HG03432 (cell line): Measurements from ENCODE around the gene MRTFA.
"Not testable (repeated sequence)": the region's sequence is repeated elsewhere in the genome, so short reads cannot be mapped to it uniquely, and the experiment has no call there.

ENCODE experiments used
- ATAC-seq: cut with Tn5 transposase; IDR thresholded peaks from one replicate; pipeline ENCODE4 v1.9.1; 2021; ENCODE audit warnings: mild to moderate bottlenecking, moderate library complexity; ENCODE audit not compliant: unreplicated experiment

MRTFA gene

GRCh38 chr22:40598712-40599111, 37.8 kb downstream of the MRTFA start:
- not testable (repeated sequence) for ATAC-seq

GRCh38 chr22:40597526-40598430, 38.7 kb downstream of the MRTFA start:
- ATAC-seq = no peak

- no peak for ATAC-seq
Measured at GRCh38 chr22:40595497-40596234, 40.9 kb downstream of the MRTFA start.

GRCh38 chr22:40594924-40595323, 41.6 kb downstream of the MRTFA start:
- ATAC-seq = no peak

GRCh38 chr22:40594346-40594745, 42.2 kb downstream of the MRTFA start:
- no peak for ATAC-seq

- ATAC-seq = peak; percentile 50
Measured at GRCh38 chr22:40593460-40594273, 42.9 kb downstream of the MRTFA start.

GRCh38 chr22:40592352-40593113, 44.0 kb downstream of the MRTFA start:
- ATAC-seq = no peak

- ATAC-seq = no peak
Measured at GRCh38 chr22:40588726-40589125, 47.8 kb downstream of the MRTFA start.

- ATAC-seq = no peak
Measured at GRCh38 chr22:40586781-40587180, 49.7 kb downstream of the MRTFA start.

- no peak for ATAC-seq
Measured at GRCh38 chr22:40585310-40585751, 51.2 kb downstream of the MRTFA start.

- not testable (repeated sequence) for ATAC-seq
Measured at GRCh38 chr22:40584766-40585165, 51.8 kb downstream of the MRTFA start.

GRCh38 chr22:40583053-40583741, 53.3 kb downstream of the MRTFA start:
- ATAC-seq = no peak

- no peak for ATAC-seq
Measured at GRCh38 chr22:40582063-40582462, 54.5 kb downstream of the MRTFA start.

- no peak for ATAC-seq
Measured at GRCh38 chr22:40580631-40581030, 55.9 kb downstream of the MRTFA start.

GRCh38 chr22:40578171-40578570, 58.3 kb downstream of the MRTFA start:
- ATAC-seq = no peak

GRCh38 chr22:40572976-40573375, 63.5 kb downstream of the MRTFA start:
- no peak for ATAC-seq

GRCh38 chr22:40571887-40572286, 64.6 kb downstream of the MRTFA start:
- ATAC-seq = no peak

GRCh38 chr22:40567626-40568328, 68.7 kb downstream of the MRTFA start:
- ATAC-seq = no peak

- no peak for ATAC-seq
Measured at GRCh38 chr22:40567106-40567505, 69.4 kb downstream of the MRTFA start.
